Measurements from ENCODE around the gene LETM1. TPM values are rescaled to one million over a fixed set of nuclear protein-coding genes. Genes with fewer than 3 reads are reported as not detected.

LETM1 gene
- total RNA-seq, 1 experiment from 2014 or later: 99.3 TPM

DNA sequence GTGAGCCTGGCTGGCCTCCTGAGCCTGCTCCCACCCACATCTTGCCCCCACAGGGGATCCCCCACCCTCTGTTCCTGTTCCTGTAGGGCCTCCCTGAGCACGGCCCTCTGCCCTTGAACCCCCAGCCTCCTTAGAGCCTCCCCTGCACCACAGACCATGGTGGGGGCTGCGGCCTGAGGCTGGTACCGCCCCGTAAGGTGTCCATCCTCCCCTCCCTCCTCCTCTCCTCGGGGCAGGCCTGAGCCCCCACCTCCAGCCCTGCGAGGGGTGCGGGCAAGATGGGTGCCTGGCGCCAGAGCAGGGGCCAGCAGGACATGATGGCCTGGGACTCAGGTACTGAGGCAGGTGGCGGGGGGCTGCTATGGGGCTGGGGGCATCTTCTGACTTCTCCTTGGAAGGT, 91.3 kb downstream of the LETM1 start:
- DNase-seq (ENCODE audit: low read depth): no peak

DNA sequence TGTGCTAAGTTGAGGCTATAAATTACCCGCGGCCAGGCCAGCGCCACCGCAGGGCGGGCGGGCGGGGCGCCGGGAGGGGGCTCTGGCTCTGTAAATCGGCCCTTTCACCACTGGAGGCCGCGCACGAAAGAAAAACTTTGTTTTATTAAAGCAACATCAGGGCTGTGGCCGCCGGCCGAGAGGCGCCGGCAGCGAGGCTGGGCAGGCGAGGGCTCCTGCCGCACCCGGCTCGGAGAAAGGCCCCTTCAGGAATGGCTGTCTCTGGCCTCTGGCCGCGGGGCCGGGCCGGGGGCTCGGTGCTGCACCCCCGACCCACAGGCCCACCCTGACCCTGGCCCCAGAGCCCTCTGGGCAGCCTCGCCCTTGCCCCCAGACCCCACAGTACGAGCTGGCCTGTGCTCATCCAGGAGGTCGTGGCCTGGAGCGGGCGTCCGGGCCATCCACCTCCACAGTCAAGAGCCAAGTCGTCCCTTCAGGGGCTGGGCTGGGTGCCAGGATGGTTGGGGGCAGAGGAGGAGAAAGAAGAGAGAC, 92.3 kb downstream of the LETM1 start:
- DNase-seq (ENCODE audit: low read depth): peak; percentile 29

DNA sequence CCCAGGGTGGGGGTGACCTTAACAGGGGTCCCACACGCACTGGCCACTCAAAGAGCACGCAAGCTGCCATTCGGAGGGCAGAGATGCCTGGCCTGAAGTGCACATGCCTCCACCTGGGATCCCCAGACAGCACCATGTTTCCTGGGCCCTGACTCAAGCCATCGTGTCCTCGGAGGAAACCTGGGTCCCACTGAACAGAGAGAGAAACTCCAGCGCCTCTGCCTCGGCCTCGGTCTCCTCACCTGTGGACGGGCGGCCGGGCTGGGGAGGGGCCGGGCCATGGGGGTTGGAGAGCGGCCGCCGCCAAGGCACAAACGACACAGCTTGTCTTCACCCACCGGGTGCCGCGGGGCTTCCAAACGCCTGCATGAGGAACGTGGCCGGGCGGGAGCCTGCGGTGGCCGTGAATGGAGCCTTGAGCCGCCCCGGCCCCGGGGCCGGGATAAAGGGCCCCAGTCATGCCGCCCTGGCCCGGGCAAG, 92.8 kb downstream of the LETM1 start:
- no peak for DNase-seq (ENCODE audit: low read depth)

DNA sequence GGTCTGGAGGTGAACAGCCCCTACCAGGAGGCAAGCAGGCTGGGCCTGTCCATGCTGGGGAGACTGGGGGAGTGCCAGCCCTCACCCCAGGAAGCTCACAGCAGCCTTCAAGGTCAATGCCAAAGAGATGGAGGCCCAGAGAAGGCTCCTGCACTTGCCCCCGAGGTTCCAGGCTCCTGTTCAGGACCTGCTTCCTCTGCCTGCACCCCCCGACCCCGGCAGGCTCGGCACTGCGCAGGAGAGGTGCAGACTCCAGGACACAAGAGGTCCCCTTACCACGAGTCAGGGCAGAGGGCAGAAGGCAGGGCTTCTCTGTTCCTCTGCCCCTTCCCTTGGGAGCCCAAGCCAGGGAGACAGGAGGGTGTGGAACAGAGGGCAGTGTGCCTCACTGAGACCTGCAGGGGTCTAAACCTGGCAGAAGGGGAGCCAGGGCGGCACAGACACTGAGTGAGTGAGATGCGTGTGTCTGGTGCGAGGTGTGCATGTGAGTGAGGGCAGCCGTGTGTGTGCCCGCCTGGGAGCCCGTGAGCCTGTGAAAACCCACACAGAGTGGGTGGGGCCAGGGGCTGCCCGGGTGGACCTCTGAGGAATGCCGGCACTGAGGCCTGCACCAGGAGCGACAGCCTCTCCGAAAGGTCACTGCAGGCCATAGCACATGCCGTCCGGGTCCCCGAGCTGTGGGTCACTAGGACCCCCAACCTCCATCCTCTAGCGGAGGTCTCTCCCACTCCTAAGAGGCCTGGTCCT, 93.5 kb downstream of the LETM1 start:
- DNase-seq (ENCODE audit: low read depth): no peak

Other genes starting within 250 kb of the LETM1 start
- 0.06 TPM in 1 of 2 replicates, not detected in the other for gene FAM53A, start 171.8 kb downstream of the LETM1 start, total RNA-seq (2014; rRNA removed; shearing (Covaris generic))
- 139 and 142 TPM in 2 replicates for gene SLBP, start 143.8 kb downstream of the LETM1 start, total RNA-seq (2014; rRNA removed; shearing (Covaris generic))
- gene TMEM129, start 134.8 kb downstream of the LETM1 start, total RNA-seq (2014; rRNA removed; shearing (Covaris generic)): 40.1 and 41.7 TPM in 2 replicates
- 51.0 and 77.7 TPM in 2 replicates for gene TACC3, start 134.6 kb downstream of the LETM1 start, total RNA-seq (2014; rRNA removed; shearing (Covaris generic))
- gene FGFR3, start 62.9 kb downstream of the LETM1 start, total RNA-seq (2014; rRNA removed; shearing (Covaris generic)): 1.6 and 2.0 TPM in 2 replicates
- gene NSD2, start 15.2 kb upstream of the LETM1 start, total RNA-seq (2014; rRNA removed; shearing (Covaris generic)): 67.4 and 83.1 TPM in 2 replicates
- gene NELFA, start 152.8 kb upstream of the LETM1 start, total RNA-seq (2014; rRNA removed; shearing (Covaris generic)): 23.7 and 26.4 TPM in 2 replicates
- 2.7 and 5.6 TPM in 2 replicates for gene NAT8L, start 203.2 kb upstream of the LETM1 start, total RNA-seq (2014; rRNA removed; shearing (Covaris generic))